ENCODE measurements around the gene DCAKD.

The DCAKD gene

DNA sequence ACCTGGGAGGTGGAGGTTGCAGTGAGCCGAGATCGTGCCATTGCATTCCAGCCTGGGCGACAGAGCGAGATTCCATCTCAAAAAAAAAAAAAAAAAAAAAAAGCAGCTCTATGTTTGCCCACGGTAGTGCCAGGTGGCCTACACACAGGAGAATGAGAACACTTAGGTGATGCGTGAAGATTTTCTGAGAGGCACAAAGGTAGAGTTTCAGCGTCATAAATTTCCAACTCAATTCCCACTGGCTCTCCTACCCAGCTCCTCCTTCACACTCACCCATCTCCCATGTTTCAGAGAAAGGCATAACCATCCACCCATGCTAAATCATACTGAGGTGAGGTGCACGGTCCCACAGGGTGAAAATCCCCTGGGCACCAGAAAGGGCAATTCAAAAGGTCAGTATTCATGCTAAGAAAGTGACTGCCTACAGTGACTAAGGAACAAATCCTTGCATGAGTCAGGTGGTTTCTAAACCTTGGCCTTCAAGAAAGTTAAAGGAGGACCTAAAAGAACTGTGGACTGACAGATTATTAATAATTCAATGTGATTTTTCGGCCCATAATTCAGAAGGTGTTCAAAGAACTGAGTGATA, 4.8 kb downstream of the DCAKD start:
- H3K4me2 ChIP-seq (ENCODE audit: low read length) = no peak overlapping the region

DNA sequence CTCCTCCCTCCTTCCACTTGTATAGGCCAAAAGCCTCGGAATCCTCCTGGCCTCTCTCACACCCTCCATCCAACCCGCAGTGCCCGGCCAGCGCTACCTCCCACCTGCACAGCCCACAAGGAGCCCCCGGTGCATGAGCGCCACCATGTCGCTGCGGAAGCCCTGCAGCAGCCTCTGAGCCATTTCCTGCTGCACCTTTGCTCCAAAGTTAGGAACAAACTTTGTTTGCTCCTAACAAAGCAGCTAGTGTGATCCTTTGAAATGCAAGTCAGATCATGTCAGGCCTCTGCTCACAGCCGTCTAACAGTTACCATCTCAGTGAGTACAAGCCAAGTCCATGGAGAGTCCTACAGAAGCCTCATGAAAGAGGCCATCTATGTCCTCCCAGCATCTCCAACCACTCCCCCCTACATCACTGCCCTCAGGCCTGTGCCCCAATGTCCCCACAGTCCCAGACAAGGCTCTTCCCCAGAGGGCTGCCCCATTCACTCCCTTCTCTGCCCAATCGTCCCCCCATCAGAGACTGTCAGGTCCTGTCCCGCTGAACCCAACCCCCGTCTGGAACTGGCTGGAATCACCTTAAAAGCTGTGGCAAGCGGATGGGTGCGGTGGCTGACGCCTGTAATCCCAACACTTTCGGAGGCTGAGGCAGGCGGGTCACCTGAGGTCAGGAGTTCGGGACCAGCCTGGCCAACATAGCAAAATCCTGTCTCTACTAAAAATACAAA, 7.5 kb downstream of the DCAKD start:
- no peak overlapping the region for H3K4me3 ChIP-seq (ENCODE audit: low read length)

More for the DNA sequence above, 4.8 kb downstream of the DCAKD start:
- H3K27ac ChIP-seq (ENCODE audit: low read depth, low read length) = no peak overlapping the region
- H4K20me1 ChIP-seq (ENCODE audit: control insufficient read depth, insufficient read depth, low read depth, low read length) = no peaks in the 10 kb centered on the region
- no peaks in the 10 kb centered on the region for H3K9me3 ChIP-seq (ENCODE audit: control insufficient read depth, insufficient read depth, low read length)
- no peak for TF ChIP-seq EZH2phosphoT487 (IDR thresholded peaks at IDR 0.05; ENCODE audit: borderline replicate concordance, low read length)
- TF ChIP-seq, protein P1, sequence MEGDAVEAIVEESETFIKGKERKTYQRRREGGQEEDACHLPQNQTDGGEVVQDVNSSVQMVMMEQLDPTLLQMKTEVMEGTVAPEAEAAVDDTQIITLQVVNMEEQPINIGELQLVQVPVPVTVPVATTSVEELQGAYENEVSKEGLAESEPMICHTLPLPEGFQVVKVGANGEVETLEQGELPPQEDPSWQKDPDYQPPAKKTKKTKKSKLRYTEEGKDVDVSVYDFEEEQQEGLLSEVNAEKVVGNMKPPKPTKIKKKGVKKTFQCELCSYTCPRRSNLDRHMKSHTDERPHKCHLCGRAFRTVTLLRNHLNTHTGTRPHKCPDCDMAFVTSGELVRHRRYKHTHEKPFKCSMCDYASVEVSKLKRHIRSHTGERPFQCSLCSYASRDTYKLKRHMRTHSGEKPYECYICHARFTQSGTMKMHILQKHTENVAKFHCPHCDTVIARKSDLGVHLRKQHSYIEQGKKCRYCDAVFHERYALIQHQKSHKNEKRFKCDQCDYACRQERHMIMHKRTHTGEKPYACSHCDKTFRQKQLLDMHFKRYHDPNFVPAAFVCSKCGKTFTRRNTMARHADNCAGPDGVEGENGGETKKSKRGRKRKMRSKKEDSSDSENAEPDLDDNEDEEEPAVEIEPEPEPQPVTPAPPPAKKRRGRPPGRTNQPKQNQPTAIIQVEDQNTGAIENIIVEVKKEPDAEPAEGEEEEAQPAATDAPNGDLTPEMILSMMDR (IDR thresholded peaks at IDR 0.05; ENCODE audit: low read depth, low read length, poor library complexity, severe bottlenecking) = no peak
- H3K36me3 ChIP-seq (ENCODE audit: control insufficient read depth, low read length) = peaks cover 12% of the 10 kb centered on the region; the same call in 1 of the 2 replicates
- no peaks in the 10 kb centered on the region for H3K9me2 ChIP-seq (replicated peaks; ENCODE audit: control insufficient read depth, low read length)
- H3F3A ChIP-seq (ENCODE audit: control insufficient read depth, insufficient read depth) = peaks cover 5% of the 10 kb centered on the region; the same call in 1 of the 2 replicates
- peaks cover 27% of the 10 kb centered on the region for H3K4me1 ChIP-seq (ENCODE audit: control insufficient read depth, low read length)
- peaks cover 78% of the 10 kb centered on the region for H3K79me2 ChIP-seq (ENCODE audit: control insufficient read depth, low read length)
- no peak overlapping the region for H3K4me3 ChIP-seq (ENCODE audit: low read length)
- no peaks in the 10 kb centered on the region for H3K27me3 ChIP-seq (ENCODE audit: control insufficient read depth, low read length)

DNA sequence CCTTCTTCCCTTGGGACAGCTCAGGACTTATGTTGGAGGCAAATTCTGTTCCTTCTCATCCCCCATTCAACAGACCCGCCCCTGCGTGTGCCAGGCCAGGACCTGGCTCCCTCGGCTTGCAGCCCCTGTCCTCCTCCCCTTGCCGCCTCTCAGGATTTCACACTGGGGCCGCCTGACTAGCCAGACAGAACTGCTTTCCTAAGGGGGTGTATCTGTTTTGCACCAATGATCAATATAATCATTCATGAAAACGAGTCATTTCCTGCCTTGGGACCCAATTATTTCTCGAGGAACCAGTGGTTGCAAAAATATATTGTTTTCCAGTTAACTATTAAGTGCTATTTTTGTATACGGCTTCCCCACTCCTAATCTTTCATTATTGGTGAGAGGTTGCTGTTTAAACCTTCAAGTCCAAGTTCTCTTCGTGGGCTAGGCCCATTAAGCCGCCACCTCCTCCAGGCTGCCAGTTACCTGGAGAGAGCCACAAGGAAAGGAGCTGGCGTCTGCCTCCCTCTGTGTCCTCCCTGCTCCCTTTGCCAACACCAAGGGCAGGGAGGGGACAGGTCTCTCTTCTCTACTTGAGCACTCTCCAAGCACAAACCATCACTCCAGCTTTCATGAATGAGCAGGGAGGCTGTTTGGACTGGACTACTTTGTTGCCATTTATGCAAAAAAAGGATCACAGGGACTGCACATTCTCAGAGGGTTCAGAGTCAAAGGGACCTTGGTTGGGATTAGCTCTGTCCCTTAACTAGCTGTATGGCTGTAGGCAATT, 8.9 kb downstream of the DCAKD start:
- Histone ChIP-seq H3K4me2 (ENCODE audit: low read length) (no peak overlapping the region), H3K4me3 (ENCODE audit: low read length) (no peak overlapping the region), H3K27me3 (ENCODE audit: control insufficient read depth, low read length) (no peaks in the 10 kb centered on the region), H4K20me1 (ENCODE audit: control insufficient read depth, insufficient read depth, low read depth, low read length) (peaks cover 6% of the 10 kb centered on the region; the same call in 1 of the 2 replicates), H3F3A (ENCODE audit: control insufficient read depth, insufficient read depth) (0 out of 2 replicates have a peak, but pooled peaks cover 3% of the 10 kb centered on the region), H3K36me3 (ENCODE audit: control insufficient read depth, low read length) (0 out of 2 replicates have a peak, but pooled peaks cover 3% of the 10 kb centered on the region), H3K4me1 (ENCODE audit: control insufficient read depth, low read length) (no peaks in the 10 kb centered on the region), H3K79me2 (ENCODE audit: control insufficient read depth, low read length) (peaks cover 64% of the 10 kb centered on the region), H3K9me2 (replicated peaks; ENCODE audit: control insufficient read depth, low read length) (no peaks in the 10 kb centered on the region), H3K27ac (ENCODE audit: low read depth, low read length) (no peak overlapping the region), H3K9me3 (ENCODE audit: control insufficient read depth, insufficient read depth, low read length) (no peaks in the 10 kb centered on the region)
- TF ChIP-seq EZH2phosphoT487 (IDR thresholded peaks at IDR 0.05; ENCODE audit: borderline replicate concordance, low read length) = no peak
- TF ChIP-seq, protein P1 (IDR thresholded peaks at IDR 0.05; ENCODE audit: low read depth, low read length, poor library complexity, severe bottlenecking) = no peak

More for the DNA sequence above, 7.5 kb downstream of the DCAKD start:
- Histone ChIP-seq H3K4me1 (ENCODE audit: control insufficient read depth, low read length) (peaks cover 11% of the 10 kb centered on the region), H3K4me2 (ENCODE audit: low read length) (no peak overlapping the region), H3K79me2 (ENCODE audit: control insufficient read depth, low read length) (peaks cover 70% of the 10 kb centered on the region), H3K9me2 (replicated peaks; ENCODE audit: control insufficient read depth, low read length) (no peaks in the 10 kb centered on the region), H4K20me1 (ENCODE audit: control insufficient read depth, insufficient read depth, low read depth, low read length) (peaks cover 6% of the 10 kb centered on the region; the same call in 1 of the 2 replicates), H3K27me3 (ENCODE audit: control insufficient read depth, low read length) (no peaks in the 10 kb centered on the region), H3F3A (ENCODE audit: control insufficient read depth, insufficient read depth) (peaks cover 3% of the 10 kb centered on the region; the same call in 1 of the 2 replicates), H3K27ac (ENCODE audit: low read depth, low read length) (no peak overlapping the region), H3K36me3 (ENCODE audit: control insufficient read depth, low read length) (0 out of 2 replicates have a peak, but pooled peaks cover 3% of the 10 kb centered on the region), H3K9me3 (ENCODE audit: control insufficient read depth, insufficient read depth, low read length) (no peaks in the 10 kb centered on the region)
- TF ChIP-seq, protein P1 (IDR thresholded peaks at IDR 0.05; ENCODE audit: low read depth, low read length, poor library complexity, severe bottlenecking) = no peak
- TF ChIP-seq EZH2phosphoT487 (IDR thresholded peaks at IDR 0.05; ENCODE audit: borderline replicate concordance, low read length) = no peak

Data from DOHH2 (cell line).